ENCODE data around the gene NR1H2.
"Not testable (repeated sequence)": the region's sequence is repeated elsewhere in the genome, so short reads cannot be mapped to it uniquely, and the experiment has no call there.

Gene NR1H2

GRCh38 chr19:50376166-50377050 is at the start of gene NR1H2:
NR1H2 (plus strand) TSS chr19:50376457; CDS start chr19:50377606, 1,149 bp downstream.
- peak; percentile 93 for DNase-seq

DNA sequence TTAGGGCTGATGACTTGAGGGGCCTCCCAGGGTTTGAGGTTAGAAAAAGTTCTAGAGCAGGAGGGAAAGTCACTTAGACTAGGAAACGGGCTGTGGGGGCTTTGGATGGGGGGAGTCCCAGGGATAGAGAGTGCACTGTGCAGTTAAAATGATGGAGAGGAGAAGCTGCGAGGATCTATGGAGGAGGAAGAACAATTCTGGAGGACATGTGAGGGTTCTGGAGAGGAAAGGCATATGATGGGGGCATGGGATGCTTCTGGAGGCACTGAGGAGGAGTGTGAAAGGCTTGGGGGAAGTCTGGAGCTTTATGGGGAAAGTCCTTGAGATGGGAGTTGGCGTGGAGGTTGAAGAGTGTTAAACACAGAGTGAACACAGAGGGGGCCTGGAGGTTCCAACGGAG is 49.2 kb upstream of the NR1H2 start:
- DNase-seq: no peak

DNA sequence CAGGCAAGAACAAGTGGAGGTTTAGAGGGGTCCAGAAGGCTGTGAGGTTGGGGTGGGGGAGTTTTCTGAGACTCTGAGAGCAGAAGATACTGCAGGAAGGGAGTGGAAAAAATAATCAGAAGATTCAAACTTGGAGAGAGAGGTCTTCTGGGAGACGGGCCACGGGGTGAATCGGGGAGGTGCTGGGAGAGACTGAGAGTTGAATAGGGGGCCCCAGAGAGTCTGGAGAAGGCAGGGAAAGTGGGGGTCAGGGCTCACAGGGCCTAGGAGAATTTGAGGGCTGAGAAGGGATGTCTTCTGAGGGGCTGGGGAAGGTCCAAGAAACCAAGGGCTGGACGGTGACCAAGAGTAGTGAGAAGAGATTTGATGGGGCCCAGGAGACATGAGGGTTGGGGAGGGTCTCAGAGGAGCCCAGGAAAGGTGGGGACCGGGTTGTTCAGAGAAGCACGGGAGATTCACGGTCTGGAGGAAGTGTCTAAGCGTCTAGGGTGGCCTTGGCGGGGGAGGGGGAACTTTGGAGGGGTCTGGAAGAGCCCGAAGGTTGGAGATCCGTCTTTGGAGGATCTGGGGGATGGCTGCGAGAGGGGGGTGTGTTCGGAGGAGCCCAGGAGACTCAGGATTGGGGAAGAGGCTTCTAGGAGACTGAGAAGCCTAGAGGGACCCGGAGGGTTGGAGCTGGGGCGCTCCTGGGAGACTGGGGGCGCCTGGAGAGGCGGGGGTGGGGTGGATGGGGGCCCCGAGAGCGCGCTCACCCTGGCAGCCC is 48.6 kb upstream of the NR1H2 start:
- no peak for DNase-seq

DNA sequence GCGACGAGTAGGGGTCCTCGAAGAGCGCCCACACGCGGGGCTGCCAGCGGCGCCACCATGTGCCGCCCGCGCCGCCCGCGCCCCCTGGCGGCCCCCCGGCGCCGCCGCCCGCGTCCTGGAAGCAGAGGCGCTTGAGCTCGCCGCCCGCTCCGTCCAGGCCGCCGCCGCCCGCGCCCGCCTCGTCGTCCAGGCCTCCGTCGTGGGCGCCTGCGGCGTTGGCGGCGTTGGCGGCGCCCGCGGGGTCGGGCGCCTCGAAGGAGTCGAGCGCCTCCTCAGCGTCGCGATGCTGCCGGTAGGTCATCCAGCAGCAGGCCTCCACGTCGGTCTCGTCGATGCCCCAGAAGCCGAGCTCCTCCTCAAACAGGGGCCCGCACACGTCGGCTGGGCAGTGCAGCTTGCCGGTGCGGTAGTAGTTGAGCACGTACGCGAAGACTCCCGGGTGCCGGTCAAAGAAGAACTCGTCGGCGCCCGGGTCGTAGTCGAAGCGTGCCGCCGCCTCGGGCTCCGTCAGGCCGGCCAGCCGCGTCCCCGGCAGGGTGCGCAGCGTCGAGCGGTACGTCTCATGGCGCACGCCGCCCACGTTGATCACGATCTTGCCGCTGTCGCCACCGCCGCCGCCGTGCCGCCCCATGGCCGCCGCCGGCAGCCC is 47.9 kb upstream of the NR1H2 start:
- DNase-seq: no peak

DNA sequence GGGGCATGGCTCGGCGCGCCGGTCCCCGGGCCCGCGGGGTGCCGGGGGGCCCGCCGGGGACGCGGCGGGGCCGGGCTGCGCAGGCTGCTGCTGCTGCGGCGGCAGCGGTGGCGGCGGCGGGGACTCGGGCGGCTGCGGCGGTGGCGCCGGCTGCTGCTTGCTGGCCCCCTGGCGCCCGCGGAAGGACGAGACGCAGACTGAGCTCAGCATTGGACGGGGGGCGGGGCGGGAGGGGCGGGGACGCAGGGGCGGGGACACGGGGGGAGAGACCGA is 47.4 kb upstream of the NR1H2 start:
- DNase-seq: no peak

DNA sequence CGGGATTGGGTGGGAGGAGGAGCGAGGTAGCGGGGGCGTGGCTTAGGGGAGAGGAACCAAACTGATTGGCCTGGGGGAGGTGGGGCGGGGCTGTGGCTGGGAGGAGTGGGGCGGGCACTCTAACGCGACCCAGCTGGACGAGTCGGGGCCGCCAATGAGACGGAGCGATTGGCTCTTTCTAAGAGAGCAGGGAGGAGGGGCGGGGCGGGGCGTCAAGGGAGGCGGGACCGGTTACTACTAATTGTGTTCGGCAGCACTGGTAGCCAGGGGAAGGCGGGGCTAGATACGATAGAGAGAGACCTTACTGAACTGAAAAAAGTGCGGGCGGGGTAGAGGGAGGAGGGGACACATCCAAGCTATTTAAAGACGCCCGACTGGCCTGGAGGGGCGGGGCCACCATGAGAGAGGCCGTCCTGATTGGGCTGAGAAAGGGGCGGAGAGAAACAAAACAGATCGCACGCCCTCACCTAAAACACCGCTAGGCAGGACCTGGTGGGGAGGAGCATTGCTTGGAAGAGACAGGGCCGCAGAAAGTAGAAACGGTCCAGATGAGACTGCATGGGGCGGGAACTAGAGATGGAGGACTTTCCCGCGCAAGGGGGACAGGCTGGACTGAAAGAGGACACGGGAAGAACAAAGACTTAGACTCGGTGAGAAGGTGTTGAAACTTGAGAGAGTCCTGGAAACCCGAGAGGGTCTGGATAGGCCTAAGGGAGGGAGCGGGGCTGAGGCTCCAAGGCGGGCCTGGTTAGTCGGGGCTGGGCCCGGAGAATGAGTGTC is 46.9 kb upstream of the NR1H2 start, which contains the start of gene KCNC3:
Gene KCNC3 (minus strand): TSS at position 232 of the 780 bp plus-strand sequence. CDS start 295 bp downstream, outside the sequence.
- DNase-seq: peak; percentile 91

DNA sequence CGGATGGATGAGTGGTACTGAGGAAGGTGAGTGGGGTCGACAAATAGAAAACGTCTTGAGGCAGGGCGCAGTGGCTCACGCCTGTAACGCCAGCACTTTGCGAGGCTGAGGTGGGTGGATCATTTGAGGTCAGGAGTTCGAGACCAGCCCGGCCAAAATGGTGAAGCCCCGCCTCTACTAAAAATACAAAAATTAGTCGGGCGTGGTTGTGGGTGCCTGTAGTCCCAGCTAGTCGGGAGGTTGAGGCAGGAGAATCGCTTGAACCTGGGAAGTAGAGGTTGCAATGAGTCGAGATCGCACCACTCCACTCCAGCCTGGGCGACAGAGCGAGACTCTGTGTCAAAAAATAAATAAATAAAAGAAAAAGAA is 46.3 kb upstream of the NR1H2 start:
- not testable (repeated sequence) for DNase-seq

- DNase-seq: peak; percentile 81
These were observed 45.7 kb upstream of the NR1H2 start for GRCh38 chr19:50330365-50331078.

DNA sequence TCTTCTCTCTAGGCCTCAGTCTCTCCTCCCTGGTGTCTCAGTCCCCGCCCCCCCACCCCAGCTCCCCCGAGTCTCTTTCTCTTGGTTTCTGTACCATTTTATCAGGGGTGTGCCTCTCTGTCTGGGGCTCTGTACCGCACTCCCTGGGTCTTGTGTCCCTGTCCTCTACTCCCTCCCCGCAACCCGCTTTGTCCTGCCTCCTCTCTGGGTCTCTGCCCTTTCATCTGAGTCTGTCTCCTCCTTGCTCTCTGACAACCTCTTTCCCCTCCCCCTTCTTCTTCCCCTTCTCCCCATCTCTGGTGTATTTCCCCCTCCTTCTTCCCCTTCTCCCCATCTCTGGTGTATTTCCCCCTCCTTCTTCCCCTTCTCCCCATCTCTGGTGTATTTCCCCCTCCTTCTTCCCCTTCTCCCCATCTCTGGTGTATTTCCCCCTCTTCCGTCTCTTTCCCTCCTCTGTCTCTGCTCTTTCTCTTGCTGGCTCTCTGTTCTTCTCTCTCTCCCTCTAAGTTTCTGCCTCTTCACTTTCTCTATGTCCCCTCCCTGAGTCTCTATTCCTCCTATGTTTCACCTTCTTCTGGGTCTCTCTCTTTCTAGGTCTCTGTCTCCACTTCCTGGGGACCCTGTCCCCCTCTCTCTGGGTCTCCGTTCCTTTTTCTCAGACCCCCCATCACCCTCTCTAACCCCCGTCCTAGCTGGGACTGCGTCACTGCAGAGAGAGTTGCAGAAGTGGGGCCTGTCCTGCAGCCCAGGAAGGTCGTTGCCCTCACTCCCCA is 44.9 kb upstream of the NR1H2 start:
- DNase-seq: no peak

DNA sequence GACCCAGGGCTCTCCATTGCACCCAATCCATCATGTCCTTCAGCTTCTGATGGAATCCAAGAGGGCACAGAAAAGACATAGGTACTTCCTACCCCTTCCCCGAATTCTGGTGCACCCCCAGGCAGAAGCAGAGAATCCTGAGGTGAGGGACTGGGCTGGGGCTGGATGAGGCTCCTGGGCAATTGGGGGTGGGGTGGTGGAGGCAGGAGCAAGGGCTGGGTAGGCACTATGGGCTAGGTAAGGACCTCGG is 44.3 kb upstream of the NR1H2 start:
- no peak for DNase-seq

GRCh38 chr19:50332244-50333038 is 43.8 kb upstream of the NR1H2 start:
- no peak for DNase-seq

DNA sequence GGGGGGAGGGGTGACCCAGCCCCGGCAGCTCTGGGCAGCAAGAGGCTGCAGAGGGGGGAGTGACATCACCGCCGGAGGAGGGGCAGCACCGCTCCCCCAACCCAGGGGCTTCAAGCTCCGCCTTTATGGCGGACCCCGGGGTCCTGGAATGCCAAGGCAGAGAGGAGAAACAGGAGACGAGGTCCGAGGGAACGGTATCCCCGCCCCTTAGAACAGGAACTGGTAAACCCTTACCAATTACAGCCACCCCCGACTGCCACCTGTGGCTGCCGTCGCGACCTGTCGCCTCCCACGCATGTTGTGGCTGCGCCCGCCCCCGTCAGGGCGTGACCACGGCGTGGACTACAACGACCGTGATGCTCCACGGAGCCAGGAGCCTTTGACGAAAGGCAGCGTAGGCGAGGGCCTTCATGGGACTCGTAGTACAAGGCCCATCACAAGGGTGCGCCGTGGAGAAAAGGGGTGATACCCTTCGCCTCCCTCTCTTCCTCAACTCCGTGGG is 43.0 kb upstream of the NR1H2 start:
- peak; percentile 92 for DNase-seq

- DNase-seq: peak; percentile 81
These were observed 42.3 kb upstream of the NR1H2 start for GRCh38 chr19:50333737-50334617.

DNA sequence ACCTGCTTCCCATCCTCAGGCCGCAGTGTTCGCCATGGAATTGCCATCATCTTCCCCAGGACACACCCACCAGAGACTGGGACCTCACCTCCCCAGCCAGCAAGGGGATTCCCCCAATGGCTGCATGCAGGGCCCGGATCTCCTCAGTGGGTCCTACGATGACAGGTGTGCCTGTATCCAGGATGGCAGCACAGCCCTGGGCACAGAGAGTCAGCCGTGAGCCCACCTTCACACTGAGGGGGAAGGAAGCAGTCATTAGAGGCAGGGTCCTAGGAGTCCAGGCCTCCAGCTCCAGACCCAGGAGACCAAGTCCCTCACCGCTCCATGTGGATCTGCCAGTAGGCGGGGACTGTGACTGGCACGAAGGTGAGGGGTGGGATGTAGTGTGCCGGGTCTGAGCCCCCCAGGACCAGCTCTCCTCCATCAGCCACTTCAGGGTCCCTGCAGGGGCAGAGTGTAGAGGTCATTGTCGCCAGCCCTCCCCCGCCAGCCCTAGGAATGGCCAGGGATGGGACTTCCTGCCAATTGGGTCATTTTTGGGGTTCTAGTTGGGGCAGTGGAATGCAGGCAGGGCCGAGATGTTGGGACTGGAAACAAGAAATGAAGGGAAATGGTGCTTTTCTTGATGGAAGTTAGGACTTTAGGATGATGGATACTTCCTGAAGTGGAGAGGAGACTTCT is 41.4 kb upstream of the NR1H2 start:
- DNase-seq: no peak

GRCh38 chr19:50337031-50337430 is 39.2 kb upstream of the NR1H2 start:
- DNase-seq: not testable (repeated sequence)

GRCh38 chr19:50340331-50340730 is 35.9 kb upstream of the NR1H2 start:
- no peak for DNase-seq

DNA sequence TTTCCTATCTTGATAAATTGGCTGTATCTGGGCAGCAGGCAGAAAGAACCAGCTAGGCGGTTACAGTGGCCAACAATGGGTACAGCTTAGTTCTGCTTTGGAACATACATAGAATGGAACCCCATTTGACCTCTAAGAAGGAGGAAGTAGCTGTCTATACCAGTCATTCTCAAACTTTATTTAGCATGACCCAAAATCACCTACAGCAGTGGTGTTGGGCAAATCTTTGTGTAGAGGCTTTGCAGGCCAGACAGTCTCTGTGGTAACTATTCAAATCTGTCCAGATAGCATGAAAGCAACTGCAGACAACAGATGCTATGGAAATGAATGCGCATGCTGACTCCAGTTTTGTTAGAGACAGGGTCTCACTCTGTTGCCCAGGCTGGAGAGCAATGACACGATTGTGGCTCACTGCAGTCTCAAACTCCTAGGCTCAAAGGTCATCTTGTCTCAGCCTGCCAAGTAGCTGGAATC is 35.1 kb upstream of the NR1H2 start:
- DNase-seq: no peak

DNA sequence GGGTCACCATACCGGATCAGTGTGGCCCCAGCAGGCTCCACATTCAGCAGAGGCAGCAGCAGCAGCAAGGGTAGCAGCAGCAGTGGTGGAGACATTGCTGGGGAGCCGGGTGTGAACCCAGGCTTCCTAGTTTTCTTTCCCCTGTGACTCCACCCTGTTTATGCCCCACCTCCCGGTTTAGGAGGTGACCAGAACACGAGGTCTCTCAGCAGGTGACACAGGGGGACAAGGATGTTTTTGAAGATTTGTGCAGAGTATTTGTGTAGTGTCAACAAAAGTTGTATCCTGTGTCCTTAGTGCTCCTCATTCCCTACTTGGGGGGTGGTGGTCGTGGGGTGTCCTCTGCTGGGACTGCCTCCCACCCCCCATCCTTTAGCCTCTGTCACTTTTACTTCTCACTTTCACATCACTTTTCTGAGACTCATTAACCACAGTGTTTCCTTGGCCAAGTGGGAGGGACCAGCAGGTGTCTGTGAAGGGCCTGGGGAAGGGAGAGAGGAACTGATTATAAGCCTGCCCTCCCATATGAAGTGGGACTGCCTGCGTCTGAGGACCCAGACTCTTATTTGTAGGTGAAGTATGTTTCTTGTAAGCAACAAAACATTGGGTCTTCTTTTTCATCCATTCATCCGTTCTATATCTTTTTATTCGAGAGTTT is 31.5 kb upstream of the NR1H2 start:
- DNase-seq: no peak
